ENCODE data around the gene ATP1B3.
"Not testable (repeated sequence)": the region's sequence is repeated elsewhere in the genome, so short reads cannot be mapped to it uniquely, and the experiment has no call there.

Gene ATP1B3

GRCh38 chr3:141909986-141910385, 33.5 kb downstream of the ATP1B3 start:
- DNase-seq, result not testable (repeated sequence)

GRCh38 chr3:141913150-141913811, 36.8 kb downstream of the ATP1B3 start:
- peak; percentile 81 for DNase-seq

- no peak for DNase-seq
These were observed 37.9 kb downstream of the ATP1B3 start for GRCh38 chr3:141914311-141914710.

- no peak for DNase-seq
These were observed 38.6 kb downstream of the ATP1B3 start for GRCh38 chr3:141915016-141915415.

DNA sequence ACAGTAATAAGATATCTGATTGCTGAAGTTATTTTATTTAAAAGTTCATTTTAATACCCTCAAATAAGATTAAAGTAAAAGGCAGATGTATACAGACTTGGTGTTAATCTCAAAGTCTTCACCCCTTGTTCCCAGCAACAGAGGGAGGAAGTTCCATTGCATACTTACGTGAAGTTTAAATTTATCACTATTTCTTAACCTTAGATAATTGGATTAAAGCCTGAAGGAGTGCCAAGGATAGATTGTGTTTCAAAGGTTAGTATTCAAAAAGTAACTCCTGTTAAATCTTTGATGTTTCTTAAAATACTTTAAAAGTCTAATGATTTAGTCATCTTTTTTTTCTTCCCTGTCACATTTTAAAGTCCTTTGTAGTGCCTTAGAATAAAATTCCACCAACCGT, 39.3 kb downstream of the ATP1B3 start:
- DNase-seq, result no peak

- DNase-seq, result no peak
These were observed 44.3 kb downstream of the ATP1B3 start for GRCh38 chr3:141920701-141921100.

GRCh38 chr3:141921316-141921715, 44.9 kb downstream of the ATP1B3 start:
- no peak for DNase-seq

DNA sequence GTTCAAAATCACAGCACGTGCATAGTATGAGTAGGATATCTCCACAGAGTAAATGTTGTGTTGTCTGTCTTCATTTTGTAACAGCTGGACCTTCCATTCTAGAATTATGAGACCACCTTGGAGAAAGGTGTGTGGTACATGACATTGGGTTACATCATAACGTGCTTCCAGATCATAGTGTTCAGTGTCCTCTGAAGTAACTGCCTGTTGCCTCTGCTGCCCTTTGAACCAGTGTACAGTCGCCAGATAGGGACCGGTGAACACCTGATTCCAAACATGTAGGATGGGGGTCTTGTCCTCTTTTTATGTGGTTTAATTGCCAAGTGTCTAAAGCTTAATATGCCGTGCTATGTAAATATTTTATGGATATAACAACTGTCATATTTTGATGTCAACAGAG, 49.2 kb downstream of the ATP1B3 start:
- DNase-seq, result not testable (repeated sequence)

DNA sequence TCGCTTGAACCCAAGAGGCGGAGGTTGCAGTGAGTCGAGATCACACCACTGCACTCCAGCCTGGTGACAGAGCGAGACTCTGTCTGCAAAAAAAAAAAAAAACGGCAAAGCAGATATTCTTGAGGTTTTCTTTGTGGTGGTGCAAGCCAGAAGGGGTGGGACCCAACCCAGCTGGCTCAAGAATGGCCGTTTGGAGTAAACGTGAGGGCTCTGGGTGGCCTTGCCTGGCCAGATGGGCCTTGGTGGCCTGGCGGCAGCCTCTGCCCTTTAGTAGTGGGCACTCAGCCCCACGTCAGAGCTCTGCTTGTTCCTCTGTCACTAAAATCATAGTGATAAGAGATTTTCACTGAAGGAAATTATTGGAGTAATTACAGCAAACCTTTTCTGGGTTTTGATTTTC, 50.5 kb downstream of the ATP1B3 start:
- DNase-seq, result no peak

DNA sequence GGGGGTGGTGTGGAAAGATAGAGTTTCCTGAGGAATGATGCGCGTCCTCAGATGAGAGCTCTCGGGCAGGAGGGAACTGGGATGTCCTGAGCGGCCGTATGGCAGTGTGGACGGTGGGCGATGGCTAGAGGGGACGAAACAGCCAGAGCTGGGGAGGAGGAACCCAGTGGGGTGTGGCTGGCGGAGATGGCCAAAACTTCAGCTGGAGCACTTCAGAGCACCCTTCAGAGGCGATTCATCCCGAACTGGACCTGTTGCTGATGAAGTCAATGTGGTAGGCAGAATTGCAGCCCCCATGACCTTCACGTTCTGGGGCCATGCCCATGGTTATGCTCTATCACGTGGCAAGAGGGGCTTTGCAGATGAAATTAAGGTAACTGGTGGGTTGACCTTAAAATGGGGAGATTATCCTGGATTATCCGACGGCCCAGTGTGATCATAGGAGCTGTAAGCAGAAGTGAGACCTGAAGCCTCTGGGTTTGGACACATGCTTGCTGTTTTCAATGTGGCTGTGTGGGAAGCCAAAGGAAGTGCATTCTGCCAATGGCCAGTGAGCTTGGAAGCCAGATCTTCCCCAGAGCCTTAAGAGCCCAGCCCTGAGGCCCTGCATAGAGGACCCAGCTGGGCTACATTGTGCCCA, 52.3 kb downstream of the ATP1B3 start:
- DNase-seq, result no peak

DNA sequence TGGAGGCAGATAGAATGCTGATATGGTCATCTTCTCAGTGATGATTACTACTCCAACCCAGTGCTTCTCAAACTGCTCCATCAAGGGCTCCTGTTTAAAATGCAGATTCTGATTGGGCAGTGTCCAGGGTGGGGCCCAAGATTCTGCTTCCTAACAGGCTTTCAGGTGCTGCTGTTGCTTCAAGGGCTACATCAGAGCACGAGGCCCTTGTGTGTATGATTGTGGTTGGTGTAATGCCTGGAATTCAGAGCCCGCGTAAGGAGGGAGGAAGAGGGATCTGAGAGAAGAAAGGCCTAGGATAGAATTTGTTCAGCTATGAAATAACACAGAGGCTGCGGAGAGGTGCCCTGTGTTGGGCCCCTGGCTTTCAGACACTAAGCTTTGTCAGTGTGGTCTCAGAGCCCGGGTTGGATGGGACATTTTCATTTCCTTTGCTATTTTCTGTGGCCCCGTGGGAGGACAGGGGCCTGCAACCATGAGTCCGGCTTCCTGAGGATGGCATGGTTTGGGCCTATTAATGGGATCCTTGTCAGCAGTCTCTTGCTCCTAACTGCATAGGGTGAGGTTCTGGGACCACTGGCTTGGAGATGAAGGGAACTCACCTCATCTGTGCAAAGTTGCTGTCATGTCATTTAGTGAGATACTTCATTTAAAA, 53.0 kb downstream of the ATP1B3 start:
- DNase-seq, result no peak

DNA sequence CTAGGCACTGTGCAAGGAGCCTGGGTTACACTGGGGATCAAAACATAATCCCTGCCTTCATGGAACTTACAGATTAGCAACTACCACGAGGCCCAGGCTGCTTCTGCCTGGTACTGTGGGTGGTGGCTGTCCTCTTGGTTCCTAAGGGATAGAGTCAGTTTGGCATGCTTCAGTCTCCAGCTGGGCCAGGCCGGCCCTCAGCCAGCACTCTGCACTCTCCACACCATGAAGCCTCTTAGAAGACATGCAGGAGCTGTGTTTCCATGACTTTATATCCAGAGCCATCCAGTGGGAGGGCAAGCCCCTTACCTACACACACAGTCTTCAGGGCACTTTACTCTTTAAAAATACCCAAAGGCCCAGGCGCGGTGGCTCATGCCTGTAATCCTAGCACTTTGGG, 54.4 kb downstream of the ATP1B3 start:
- DNase-seq, result no peak

- no peak for DNase-seq
These were observed 57.2 kb downstream of the ATP1B3 start for GRCh38 chr3:141933421-141934300.

GRCh38 chr3:141934354-141934753, 57.9 kb downstream of the ATP1B3 start:
- DNase-seq, result no peak

DNA sequence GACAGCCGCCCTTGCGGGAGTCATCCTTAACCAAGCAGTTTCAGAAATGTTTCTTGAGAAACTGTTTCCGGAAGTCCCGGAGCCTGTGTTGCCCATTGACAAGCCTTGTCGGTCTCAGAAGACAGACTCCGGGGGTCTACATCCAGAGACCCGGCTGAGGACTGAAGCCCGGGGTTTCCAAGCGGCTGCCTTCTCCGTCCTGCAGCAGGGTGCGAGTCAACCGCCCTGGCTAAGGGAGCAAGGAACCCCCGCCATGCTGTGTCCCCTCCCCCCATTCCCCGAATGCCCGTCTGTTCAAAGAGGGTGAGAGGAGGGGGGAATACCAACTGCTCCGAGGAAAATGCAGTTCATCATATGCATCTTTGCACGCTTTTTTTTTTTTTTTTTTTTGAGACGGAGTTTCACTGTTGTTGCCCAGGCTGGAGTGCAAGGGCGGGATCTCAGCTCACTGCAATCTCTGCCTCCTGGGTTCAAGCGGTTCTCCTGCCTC, 61.6 kb downstream of the ATP1B3 start:
- DNase-seq, result no peak

- DNase-seq, result no peak
These were observed 63.3 kb downstream of the ATP1B3 start for GRCh38 chr3:141939759-141940158.

DNA sequence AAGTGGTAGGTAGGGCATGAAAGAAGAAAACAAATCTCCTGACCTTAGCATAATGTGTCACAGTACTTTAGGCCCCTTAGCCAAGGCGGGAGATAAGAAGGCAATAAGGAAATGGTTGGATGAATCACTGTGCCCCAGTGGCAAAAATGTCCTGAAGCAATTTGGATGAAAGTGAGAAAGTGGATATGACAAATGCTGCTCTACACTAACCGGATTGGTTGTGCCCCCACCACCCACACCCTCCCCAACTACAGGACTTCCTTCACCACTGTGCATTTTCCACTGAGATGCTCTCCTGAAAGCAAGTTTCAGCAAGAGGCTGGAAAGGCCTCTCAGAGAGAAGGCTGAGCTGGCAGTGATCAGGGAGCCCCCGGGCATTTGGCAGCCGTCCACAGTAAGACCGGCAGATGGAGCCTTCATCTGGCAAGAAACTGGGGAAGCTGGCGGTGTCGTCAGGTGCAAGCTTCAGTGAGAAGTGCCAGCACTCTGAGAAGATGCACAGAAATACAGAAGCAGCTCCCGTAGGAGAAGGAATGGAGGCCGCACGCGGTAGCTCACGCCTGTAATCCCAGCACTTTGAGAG, 63.8 kb downstream of the ATP1B3 start:
- no peak for DNase-seq

DNA sequence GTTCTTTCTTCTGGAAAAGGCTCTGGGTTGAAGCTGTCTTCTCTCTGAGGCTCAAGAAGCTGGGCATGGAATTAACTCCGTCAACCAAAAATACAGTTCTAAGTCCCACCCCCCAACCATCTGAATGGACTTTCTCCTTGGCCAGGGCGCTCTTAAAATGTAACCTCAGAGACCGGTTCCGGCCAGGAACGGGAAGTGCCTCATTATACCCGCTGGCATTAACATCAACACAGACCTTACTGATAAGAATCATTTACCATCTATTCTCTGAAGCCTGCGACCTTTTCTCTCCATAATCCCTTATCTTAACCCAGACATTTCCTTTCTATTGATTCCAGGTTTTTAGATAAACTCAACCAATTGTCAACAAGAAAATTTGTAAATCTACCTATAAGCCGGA, 64.7 kb downstream of the ATP1B3 start:
- no peak for DNase-seq

GRCh38 chr3:141942006-141942405, 65.6 kb downstream of the ATP1B3 start:
- DNase-seq, result no peak

DNA sequence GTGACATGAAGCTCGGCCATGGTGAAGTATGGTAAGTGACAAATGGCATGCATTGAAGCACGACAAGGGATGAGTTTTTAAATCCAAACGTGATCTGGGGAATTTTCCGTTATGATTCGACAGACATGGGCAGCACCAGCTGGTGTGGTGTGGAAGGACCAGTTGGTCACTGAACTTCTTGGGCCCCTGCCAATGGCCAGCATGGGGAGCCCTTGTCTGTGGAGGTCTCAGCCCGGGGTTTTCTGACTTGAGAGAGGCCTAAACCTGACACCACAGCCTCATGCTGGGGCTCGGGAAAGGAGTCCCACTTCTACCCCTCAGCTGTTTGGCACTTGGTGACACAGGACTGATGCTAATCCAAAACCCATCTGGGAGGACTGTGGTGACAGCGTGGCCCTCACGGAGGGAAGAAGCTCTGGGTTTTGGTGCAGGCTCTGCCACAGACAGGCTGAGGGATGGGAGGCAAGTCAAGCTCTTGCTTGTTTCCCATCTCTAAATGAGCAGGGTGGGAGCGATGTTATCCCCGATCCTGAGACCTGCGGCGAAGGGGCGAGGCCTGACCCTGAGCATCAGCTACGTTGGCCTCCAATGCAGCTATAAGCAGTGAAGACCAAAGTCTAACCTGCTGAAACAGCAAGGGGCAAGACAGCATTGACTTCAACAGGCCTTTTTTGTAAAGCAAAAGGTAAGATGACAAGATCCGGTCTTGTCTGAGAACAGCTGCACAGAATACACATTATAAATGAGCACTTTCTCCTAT, 69.5 kb downstream of the ATP1B3 start:
- DNase-seq, result no peak

DNA sequence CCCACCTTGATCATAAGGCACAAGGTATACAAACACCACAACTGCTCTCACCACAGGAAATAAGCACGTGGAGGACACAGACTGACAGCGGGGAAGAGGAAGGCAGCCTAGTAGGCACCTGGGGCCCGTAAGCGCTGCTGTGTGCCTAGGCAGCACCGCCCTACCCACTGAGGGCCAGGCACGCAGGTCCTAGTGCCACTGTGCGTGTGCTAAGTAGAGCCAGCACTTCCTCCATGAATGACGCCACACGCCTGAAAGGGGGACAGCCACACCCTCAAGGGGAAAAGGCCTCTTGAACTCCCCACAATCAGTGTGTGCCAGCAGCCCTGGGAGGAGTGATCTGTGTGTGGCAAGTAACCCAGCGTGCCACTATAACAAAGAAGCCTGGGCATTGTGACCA, 73.0 kb downstream of the ATP1B3 start:
- no peak for DNase-seq

GRCh38 chr3:141949972-141950371, 73.5 kb downstream of the ATP1B3 start:
- DNase-seq, result no peak

Measured in CD4-positive, alpha-beta T cell treated with Interleukin-21 for 1 hour (primary cell).